KMS-11 (cell line): ENCODE measurements around the gene DEFB125.

Experiments
- H2AFZ ChIP-seq: fragments of 200-600 bp; sonication (generic); 2 replicates; pipeline ENCODE4 v1.6.1; 2016; ENCODE audit warnings: antibody characterized with exemption, mixed run types, low read depth
- H3K27ac ChIP-seq: fragments of 200-600 bp; sonication (generic); 2 replicates; pipeline ENCODE4 v1.6.1; 2016; ENCODE audit warnings: mild to moderate bottlenecking, mixed run types
- H3K27me3 ChIP-seq: fragments of 200-600 bp; sonication (generic); 2 replicates; pipeline ENCODE4 v1.6.1; 2017; ENCODE audit warnings: mild to moderate bottlenecking, low read depth, mixed run types, moderate library complexity; ENCODE audit not compliant: insufficient read depth
- H3K36me3 ChIP-seq: fragments of 200-600 bp; sonication (generic); 2 replicates; pipeline ENCODE4 v1.6.1; 2017; ENCODE audit warnings: mild to moderate bottlenecking, mixed run types; ENCODE audit not compliant: insufficient read depth
- H3K4me1 ChIP-seq: fragments of 200-600 bp; sonication (generic); 2 replicates; pipeline ENCODE4 v1.6.1; 2016; ENCODE audit warnings: mild to moderate bottlenecking, low read depth, mixed run types; ENCODE audit not compliant: poor library complexity, severe bottlenecking
- H3K4me2 ChIP-seq: fragments of 200-600 bp; sonication (generic); 2 replicates; pipeline ENCODE4 v1.7.0; 2016; ENCODE audit warnings: mild to moderate bottlenecking, mixed run types
- H3K4me3 ChIP-seq: fragments of 200-600 bp; sonication (generic); IDR thresholded peaks from 2 replicates; pipeline ENCODE4 v1.6.1; 2017; ENCODE audit warnings: low read depth, low read length, mixed read lengths; ENCODE audit not compliant: insufficient read depth
- H3K79me2 ChIP-seq: fragments of 200-600 bp; sonication (generic); 2 replicates; pipeline ENCODE4 v1.6.1; 2016; ENCODE audit warnings: low read depth, mixed run types; ENCODE audit not compliant: insufficient read depth
- H3K9ac ChIP-seq: fragments of 200-600 bp; sonication (generic); 2 replicates; pipeline ENCODE4 v1.6.1; 2016; ENCODE audit warnings: mild to moderate bottlenecking, mixed run types
- H4K20me1 ChIP-seq: fragments of 200-600 bp; sonication (generic); 2 replicates; pipeline ENCODE4 v1.6.1; 2016; ENCODE audit warnings: mild to moderate bottlenecking, mixed run types; ENCODE audit not compliant: insufficient read depth
- TF ChIP-seq, protein P1 (sequence below): fragments of 200-600 bp; sonication (generic); conservative IDR thresholded peaks from 2 replicates; pipeline ENCODE4 v1.6.1; 2017; ENCODE audit warnings: low read depth, mild to moderate bottlenecking, antibody characterized with exemption, low read length, moderate library complexity, mixed read lengths

DEFB125 gene, protein sequence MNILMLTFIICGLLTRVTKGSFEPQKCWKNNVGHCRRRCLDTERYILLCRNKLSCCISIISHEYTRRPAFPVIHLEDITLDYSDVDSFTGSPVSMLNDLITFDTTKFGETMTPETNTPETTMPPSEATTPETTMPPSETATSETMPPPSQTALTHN

DNA sequence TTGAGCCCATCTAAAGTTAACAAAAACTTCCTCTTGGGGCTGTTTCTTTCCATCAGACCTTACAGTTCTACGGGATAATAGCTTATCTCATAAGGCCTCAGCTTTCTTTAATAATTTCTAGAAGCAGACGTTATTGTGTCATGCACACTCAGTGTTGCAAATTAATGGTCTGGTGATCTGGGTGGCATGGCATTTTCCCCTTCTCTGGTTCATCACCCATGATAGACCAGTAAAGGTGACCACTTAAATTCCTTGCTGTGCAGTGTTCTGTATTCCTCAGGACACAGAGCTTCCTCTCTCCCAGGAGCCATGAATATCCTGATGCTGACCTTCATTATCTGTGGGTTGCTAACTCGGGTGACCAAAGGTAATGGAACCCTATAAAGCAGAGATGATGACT is at the start of gene DEFB125:
Gene DEFB125 (plus strand): TSS at position 272 of the 400 bp plus-strand sequence. CDS start 38 bp downstream, at position 310.
- H3K4me3 ChIP-seq: no peak within 1 kb of the TSS
- no peak within 1 kb of the TSS for H3K27ac ChIP-seq
- H4K20me1 ChIP-seq: no peaks in the 10 kb centered on the region
- no peak within 1 kb of the TSS for H3K9ac ChIP-seq
- TF ChIP-seq, protein P1, sequence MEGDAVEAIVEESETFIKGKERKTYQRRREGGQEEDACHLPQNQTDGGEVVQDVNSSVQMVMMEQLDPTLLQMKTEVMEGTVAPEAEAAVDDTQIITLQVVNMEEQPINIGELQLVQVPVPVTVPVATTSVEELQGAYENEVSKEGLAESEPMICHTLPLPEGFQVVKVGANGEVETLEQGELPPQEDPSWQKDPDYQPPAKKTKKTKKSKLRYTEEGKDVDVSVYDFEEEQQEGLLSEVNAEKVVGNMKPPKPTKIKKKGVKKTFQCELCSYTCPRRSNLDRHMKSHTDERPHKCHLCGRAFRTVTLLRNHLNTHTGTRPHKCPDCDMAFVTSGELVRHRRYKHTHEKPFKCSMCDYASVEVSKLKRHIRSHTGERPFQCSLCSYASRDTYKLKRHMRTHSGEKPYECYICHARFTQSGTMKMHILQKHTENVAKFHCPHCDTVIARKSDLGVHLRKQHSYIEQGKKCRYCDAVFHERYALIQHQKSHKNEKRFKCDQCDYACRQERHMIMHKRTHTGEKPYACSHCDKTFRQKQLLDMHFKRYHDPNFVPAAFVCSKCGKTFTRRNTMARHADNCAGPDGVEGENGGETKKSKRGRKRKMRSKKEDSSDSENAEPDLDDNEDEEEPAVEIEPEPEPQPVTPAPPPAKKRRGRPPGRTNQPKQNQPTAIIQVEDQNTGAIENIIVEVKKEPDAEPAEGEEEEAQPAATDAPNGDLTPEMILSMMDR: no peak
- no peak within 1 kb of the TSS for H3K4me2 ChIP-seq
- H3K4me1 ChIP-seq: no peaks in the 10 kb centered on the region
- no peaks in the 10 kb centered on the region for H3K36me3 ChIP-seq
- H2AFZ ChIP-seq: no peak within 1 kb of the TSS
- H3K27me3 ChIP-seq: no peaks in the 10 kb centered on the region
- H3K79me2 ChIP-seq: no peaks in the 10 kb centered on the region

DNA sequence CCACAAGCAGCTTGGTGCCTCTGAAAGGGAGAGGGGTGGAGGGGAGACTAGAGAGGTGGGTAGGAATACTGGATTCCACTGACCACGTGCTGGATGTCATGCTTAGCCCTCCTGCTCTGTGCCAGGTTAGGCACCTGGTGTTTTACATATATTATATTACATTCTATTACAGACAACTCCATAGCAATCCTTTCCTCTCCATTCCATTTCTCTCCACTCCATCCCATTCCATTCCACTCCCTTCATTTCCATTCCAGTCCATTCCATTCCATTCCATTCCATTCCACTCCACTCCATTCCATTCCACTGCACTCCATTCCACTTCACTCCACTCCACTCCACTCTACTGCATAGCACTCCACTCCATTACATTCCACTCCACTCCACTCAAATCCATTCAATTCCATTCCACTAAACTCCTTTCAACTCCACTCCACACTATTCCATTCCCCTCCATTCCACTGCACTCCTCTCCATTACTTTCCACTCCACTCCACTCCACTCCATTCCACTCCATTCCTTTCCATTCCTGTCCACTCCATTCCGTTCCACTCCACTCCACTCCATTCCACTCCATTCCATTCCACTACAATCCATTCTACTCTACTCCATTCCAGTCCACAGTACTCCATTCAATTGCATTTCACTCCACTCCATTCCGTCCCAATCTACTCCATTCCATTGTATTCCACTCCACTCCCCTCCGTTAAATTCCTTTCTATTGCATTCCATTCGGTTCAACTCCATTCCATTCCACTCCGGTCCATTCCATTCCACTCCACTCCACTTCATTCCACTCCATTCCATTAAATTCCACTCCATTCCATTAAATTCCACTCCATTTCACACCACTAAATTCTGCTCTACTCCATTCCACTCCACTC is 27.2 kb upstream of the DEFB125 start:
- Histone ChIP-seq H3K9ac (no peak overlapping the region), H3K27ac (no peak overlapping the region), H3K79me2 (no peaks in the 10 kb centered on the region), H3K27me3 (no peaks in the 10 kb centered on the region), H3K4me2 (no peak overlapping the region), H3K36me3 (no peaks in the 10 kb centered on the region), H4K20me1 (no peaks in the 10 kb centered on the region), H3K4me3 (no peak overlapping the region), H3K4me1 (no peaks in the 10 kb centered on the region), H2AFZ (no peak overlapping the region)
- TF ChIP-seq, protein P1: no peak

DNA sequence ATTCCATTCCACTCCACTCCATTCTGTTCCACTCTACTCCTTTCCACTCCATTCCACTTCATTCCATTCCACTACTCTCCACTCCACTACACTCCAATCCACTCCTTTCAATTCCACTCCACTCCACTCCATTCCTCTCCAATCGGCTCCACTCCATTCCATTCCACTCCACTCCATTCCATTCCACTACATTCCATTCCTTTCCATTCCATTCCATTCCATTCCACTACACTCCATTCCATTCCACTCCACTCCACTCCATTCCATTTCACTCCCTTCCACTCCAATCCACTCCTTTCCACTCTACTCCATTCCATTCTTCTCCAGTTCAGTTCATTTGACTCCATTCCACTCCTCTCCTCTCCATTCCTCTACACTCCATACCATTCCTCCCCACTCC is 26.2 kb upstream of the DEFB125 start:
- Histone ChIP-seq H3K4me1 (no peaks in the 10 kb centered on the region), H3K27ac (no peak overlapping the region), H3K9ac (no peak overlapping the region), H3K4me2 (no peak overlapping the region), H4K20me1 (no peaks in the 10 kb centered on the region), H3K36me3 (no peaks in the 10 kb centered on the region), H3K4me3 (no peak overlapping the region), H3K27me3 (no peaks in the 10 kb centered on the region), H3K79me2 (no peaks in the 10 kb centered on the region), H2AFZ (no peak overlapping the region)
- TF ChIP-seq, protein P1: no peak

DNA sequence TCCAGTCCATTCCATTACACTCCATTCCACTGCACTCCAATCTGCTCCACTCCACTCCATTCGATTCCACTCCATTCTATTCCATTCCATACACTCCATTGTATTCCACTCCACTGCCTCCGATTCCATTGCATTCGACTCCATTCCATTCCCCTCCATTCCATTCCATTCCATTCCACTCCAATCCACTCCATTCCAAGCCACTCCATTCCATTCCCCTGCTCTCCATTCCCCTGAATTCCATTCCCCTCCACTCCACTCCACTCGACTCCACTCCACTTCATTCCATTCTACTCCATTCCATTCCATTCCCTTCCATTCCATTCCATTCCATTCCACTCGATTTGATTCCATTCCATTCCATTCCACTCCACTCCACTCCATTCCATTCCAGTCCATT is 25.7 kb upstream of the DEFB125 start:
- no peak overlapping the region for H3K9ac ChIP-seq
- H3K4me1 ChIP-seq: no peaks in the 10 kb centered on the region
- no peak overlapping the region for H2AFZ ChIP-seq
- TF ChIP-seq, protein P1: no peak
- no peaks in the 10 kb centered on the region for H3K27me3 ChIP-seq
- H3K27ac ChIP-seq: no peak overlapping the region
- H3K4me2 ChIP-seq: no peak overlapping the region
- no peaks in the 10 kb centered on the region for H4K20me1 ChIP-seq
- H3K36me3 ChIP-seq: no peaks in the 10 kb centered on the region
- no peaks in the 10 kb centered on the region for H3K79me2 ChIP-seq
- no peak overlapping the region for H3K4me3 ChIP-seq
